Posterior cingulate gyrus (tissue), 11 donors: Measurements from ENCODE around the gene ARHGAP33.

ENCODE experiments used
- DNase-seq, 10 donors: peaks; one replicate each; pipeline versions ENCODE4 v3.0.0 to v3.0.0-alpha.2; 2020 to 2021; ENCODE audit warnings: mixed read lengths in 3 of 10
- intact Hi-C: fragments of 100-400 bp; cut with DNase I; formaldehyde crosslinking; loops from one replicate; pipeline ENCODE4 v1.15.1; 2023

Gene ARHGAP33

GRCh38 chr19:35738887-35739229 lies 36.5 kb upstream of the ARHGAP33 start:
- intact Hi-C loops = no loop called here

GRCh38 chr19:35739275-35740107 lies 35.9 kb upstream of the ARHGAP33 start:
- intact Hi-C loops = loop anchor here (1.0 kb wide), 1 partner anchor 192 kb away; no protein-coding TSS in a partner anchor
- DNase-seq = no peak

More at GRCh38 chr19:35738887-35739229, 36.5 kb upstream of the ARHGAP33 start:
- no peak for DNase-seq

- intact Hi-C loops = loop anchor here (1.0 kb wide), 1 partner anchor 191 kb away; no protein-coding TSS in a partner anchor
Measured at GRCh38 chr19:35740108-35740422, 35.3 kb upstream of the ARHGAP33 start.

GRCh38 chr19:35740423-35741202 lies 34.8 kb upstream of the ARHGAP33 start:
- DNase-seq = peak; percentile 97 to 100 (median 99)
- intact Hi-C loops = loop anchor here (1.0 kb wide), 1 partner anchor 191 kb away; no protein-coding TSS in a partner anchor

More at GRCh38 chr19:35740108-35740422, 35.3 kb upstream of the ARHGAP33 start:
- DNase-seq = no peak

GRCh38 chr19:35741203-35741515 lies 34.2 kb upstream of the ARHGAP33 start:
- intact Hi-C loops = no loop called here
- DNase-seq = no peak

GRCh38 chr19:35742121-35742724 lies 33.1 kb upstream of the ARHGAP33 start, which contains the start of gene IGFLR1:
Gene IGFLR1, minus strand, starts transcription at chr19:35742452. Its CDS starts 1,272 bp downstream, at chr19:35741180.
- no peak for DNase-seq
- intact Hi-C loops = no loop called here

GRCh38 chr19:35743640-35744429 lies 31.5 kb upstream of the ARHGAP33 start:
- no peak for DNase-seq
- intact Hi-C loops = no loop called here

GRCh38 chr19:35744430-35745327 lies 30.7 kb upstream of the ARHGAP33 start:
- intact Hi-C loops = no loop called here
- peak; percentile 93 to 99 (median 96) for DNase-seq

GRCh38 chr19:35745328-35746086 lies 29.9 kb upstream of the ARHGAP33 start, which contains the start of the genes PSENEN and U2AF1L4:
Gene PSENEN, plus strand, starts transcription at chr19:35745651. Its CDS starts 280 bp downstream, at chr19:35745931.
Gene U2AF1L4, minus strand, starts transcription at chr19:35745418. Its CDS starts 27 bp downstream, at chr19:35745391.
- intact Hi-C loops = no loop called here

GRCh38 chr19:35746087-35746462 lies 29.3 kb upstream of the ARHGAP33 start:
- DNase-seq = peak in 1 of 10 donors; percentile 61
- intact Hi-C loops = no loop called here

More at GRCh38 chr19:35745328-35746086, 29.9 kb upstream of the ARHGAP33 start, which contains the start of the genes PSENEN and U2AF1L4:
- DNase-seq = peak; percentile 91 to 100 (median 97)

- intact Hi-C loops = no loop called here
- no peak for DNase-seq
Measured at GRCh38 chr19:35746531-35746930, 28.8 kb upstream of the ARHGAP33 start.

- peak; percentile 99 to 100 (median 100) for DNase-seq
- intact Hi-C loops = loop anchor here (1.0 kb wide), 1 partner anchor 10 kb away; the partner anchor contains the start of gene PROSER3
Measured at GRCh38 chr19:35748106-35749020, 27.0 kb upstream of the ARHGAP33 start, which contains the start of gene LIN37. Gene LIN37, plus strand, starts transcription at chr19:35748576. Its CDS starts 149 bp downstream, at chr19:35748725.

- intact Hi-C loops = no loop called here
- peak in 1 of 10 donors; percentile 51 for DNase-seq
Measured at GRCh38 chr19:35750167-35750566, 25.2 kb upstream of the ARHGAP33 start.

- intact Hi-C loops = no loop called here
- DNase-seq = no peak
Measured at GRCh38 chr19:35751839-35752745, 23.3 kb upstream of the ARHGAP33 start.

GRCh38 chr19:35752746-35753350 lies 22.5 kb upstream of the ARHGAP33 start:
- peak in 1 of 10 donors; percentile 52 for DNase-seq
- intact Hi-C loops = no loop called here
